Measurements from ENCODE around the gene TMEM208. TPM values are rescaled to one million over a fixed set of nuclear protein-coding genes. Genes with fewer than 3 reads are reported as not detected.

TMEM208 gene
- total and polyA plus RNA-seq, 2 of the 13 experiments (the other 11 are each of a cell fraction or from before 2014, with no cell fraction given): 58.8 to 72.9 TPM

- TF ChIP-seq ZNF446 (CRISPR knock-in tag; IDR thresholded peaks at IDR 0.05) (peak; percentile 97), HOXA9 (CRISPR knock-in tag; IDR thresholded peaks at IDR 0.05; ENCODE audit: borderline replicate concordance) (peak; percentile 14; the same call in 1 of the 2 replicates), PLSCR1 (CRISPR knock-in tag; IDR thresholded peaks at IDR 0.05; ENCODE audit: borderline replicate concordance) (0 out of 2 replicates have a peak, but pooled peaks have one; percentile 26), ZNF746 (CRISPR knock-in tag; IDR thresholded peaks at IDR 0.05) (0 out of 2 replicates have a peak, but pooled peaks have one; percentile 2), STAT5B (CRISPR knock-in tag; IDR thresholded peaks at IDR 0.05) (no peak), TBX3 (IDR thresholded peaks at IDR 0.05; ENCODE audit: borderline replicate concordance) (no peak), RERE (CRISPR knock-in tag; IDR thresholded peaks at IDR 0.05; ENCODE audit: low read depth) (peak; percentile 6; the same call in 1 of the 2 replicates), RAD21 (CRISPR knock-in tag; IDR thresholded peaks at IDR 0.05) (0 out of 2 replicates have a peak, but pooled peaks have one; percentile 10), HES4 (CRISPR knock-in tag; IDR thresholded peaks at IDR 0.05; ENCODE audit: borderline replicate concordance) (peak; percentile 86; the same call in 1 of the 2 replicates), ZNF724P (CRISPR knock-in tag; IDR thresholded peaks at IDR 0.05; ENCODE audit: borderline replicate concordance) (peak; percentile 44; the same call in 1 of the 2 replicates), KIAA2018 (CRISPR knock-in tag; IDR thresholded peaks at IDR 0.05; ENCODE audit: borderline replicate concordance) (no peak), RFX5 (IDR thresholded peaks at IDR 0.05; ENCODE audit: low read depth, low read length) (no peak), ZSCAN21 (CRISPR knock-in tag; IDR thresholded peaks at IDR 0.05; ENCODE audit: borderline replicate concordance) (peak; percentile 12), SP5 (CRISPR knock-in tag; IDR thresholded peaks at IDR 0.05; ENCODE audit: borderline replicate concordance, low read depth) (no peak), ETV6 (CRISPR knock-in tag; conservative IDR thresholded peaks at IDR 0.05) (no peak)
Observed at GRCh38 chr16:67184453-67184994, 42.4 kb upstream of the TMEM208 start (continued).

Data from HepG2 (cell line).